SK-N-SH treated with all-trans-retinoic acid at 6 μM for 48 hours (cell line): ENCODE results near the gene CDK14.

Experiments
- ATAC-seq: fragments of 200-7000 bp; cut with Tn5 transposase; 3 replicates; pipeline ENCODE4 v1.9.1; 2020; ENCODE audit warnings: mild to moderate bottlenecking, moderate library complexity
- ARNTL ChIP-seq: fragments of 450-650 bp; formaldehyde crosslinking; IDR thresholded peaks from 2 replicates; pipeline ENCODE4 v1.5.0; 2020; ENCODE audit warnings: low read depth, mild to moderate bottlenecking, moderate library complexity, borderline replicate concordance
- BACH2 ChIP-seq: fragments of 250-450 bp; sonication (Bioruptor Pico); IDR thresholded peaks from 2 replicates; pipeline ENCODE4 v1.9.0; 2021; ENCODE audit warnings: mild to moderate bottlenecking, borderline replicate concordance
- CSDC2 ChIP-seq: fragments of 250-450 bp; sonication (Bioruptor Pico); IDR thresholded peaks from 2 replicates; pipeline ENCODE4 v1.5.0; 2020; ENCODE audit warnings: mild to moderate bottlenecking, moderate library complexity
- GLIS3 ChIP-seq: fragments of 250-450 bp; sonication (Bioruptor Pico); IDR thresholded peaks from 2 replicates; pipeline ENCODE4 v1.5.0; 2020; ENCODE audit warnings: mild to moderate bottlenecking, moderate library complexity
- ISL1 ChIP-seq: fragments of 250-450 bp; sonication (Bioruptor Pico); IDR thresholded peaks from 2 replicates; pipeline ENCODE4 v2.1.2; 2022; ENCODE audit warnings: mild to moderate bottlenecking, moderate library complexity
- OSR1 ChIP-seq: fragments of 250-450 bp; sonication (Bioruptor Pico); IDR thresholded peaks from 2 replicates; pipeline ENCODE4 v1.8.0; 2022; ENCODE audit warnings: moderate library complexity, mild to moderate bottlenecking, inconsistent platforms
- PATZ1 ChIP-seq: fragments of 250-450 bp; sonication (Bioruptor Pico); IDR thresholded peaks from 2 replicates; pipeline ENCODE4 v1.8.0; 2020; ENCODE audit warnings: mild to moderate bottlenecking, moderate library complexity, borderline replicate concordance
- POU6F1 ChIP-seq: fragments of 250-450 bp; sonication (Bioruptor Pico); IDR thresholded peaks from 2 replicates; pipeline ENCODE4 v1.8.0; 2021; ENCODE audit warnings: low read depth, mild to moderate bottlenecking, moderate library complexity, borderline replicate concordance
- RARB ChIP-seq: fragments of 250-450 bp; sonication (Bioruptor Pico); IDR thresholded peaks from 2 replicates; pipeline ENCODE4 v1.8.0; 2021; ENCODE audit warnings: mild to moderate bottlenecking, moderate library complexity
- SNAI2 ChIP-seq: fragments of 250-450 bp; sonication (Bioruptor Pico); IDR thresholded peaks from 2 replicates; pipeline ENCODE4 v1.5.0; 2020; ENCODE audit warnings: mild to moderate bottlenecking, moderate library complexity
- TCF4 ChIP-seq: fragments of 250-450 bp; sonication (Bioruptor Pico); IDR thresholded peaks from 2 replicates; pipeline ENCODE4 v1.8.0; 2021; ENCODE audit warnings: mild to moderate bottlenecking, moderate library complexity, borderline replicate concordance
- ZFP3 ChIP-seq: fragments of 250-450 bp; sonication (Bioruptor Pico); IDR thresholded peaks from 2 replicates; pipeline ENCODE4 v1.5.0; 2020; ENCODE audit warnings: mild to moderate bottlenecking, moderate library complexity
- ZFP30 ChIP-seq: fragments of 450-650 bp; formaldehyde crosslinking; IDR thresholded peaks from 2 replicates; pipeline ENCODE4 v1.5.0; 2022; ENCODE audit warnings: mild to moderate bottlenecking, moderate library complexity
- ZNF565 ChIP-seq: fragments of 450-650 bp; formaldehyde crosslinking; conservative IDR thresholded peaks from 2 replicates; pipeline ENCODE4 v1.5.0; 2020; ENCODE audit warnings: low read depth, mild to moderate bottlenecking, moderate library complexity
- ZNF70 ChIP-seq: fragments of 450-650 bp; formaldehyde crosslinking; IDR thresholded peaks from 2 replicates; pipeline ENCODE4 v1.5.0; 2020; ENCODE audit warnings: mild to moderate bottlenecking, moderate library complexity
- ZNF8 ChIP-seq: fragments of 450-650 bp; formaldehyde crosslinking; IDR thresholded peaks from 2 replicates; pipeline ENCODE4 v1.5.0; 2020; ENCODE audit warnings: mild to moderate bottlenecking, moderate library complexity
- TF ChIP-seq, protein P1 (sequence below): fragments of 250-450 bp; sonication (Bioruptor Pico); IDR thresholded peaks from 2 replicates; pipeline ENCODE4 v1.5.1; 2021; ENCODE audit warnings: mild to moderate bottlenecking, moderate library complexity
- TF ChIP-seq, protein P2 (sequence below): fragments of 250-450 bp; sonication (Bioruptor Pico); IDR thresholded peaks from 2 replicates; pipeline ENCODE4 v1.5.1; 2020; ENCODE audit warnings: low read depth, mild to moderate bottlenecking, moderate library complexity
- TF ChIP-seq, protein P3 (sequence below): fragments of 250-450 bp; sonication (Bioruptor Pico); IDR thresholded peaks from 2 replicates; pipeline ENCODE4 v1.5.0; 2020; ENCODE audit warnings: mild to moderate bottlenecking, moderate library complexity

CDK14 gene

DNA sequence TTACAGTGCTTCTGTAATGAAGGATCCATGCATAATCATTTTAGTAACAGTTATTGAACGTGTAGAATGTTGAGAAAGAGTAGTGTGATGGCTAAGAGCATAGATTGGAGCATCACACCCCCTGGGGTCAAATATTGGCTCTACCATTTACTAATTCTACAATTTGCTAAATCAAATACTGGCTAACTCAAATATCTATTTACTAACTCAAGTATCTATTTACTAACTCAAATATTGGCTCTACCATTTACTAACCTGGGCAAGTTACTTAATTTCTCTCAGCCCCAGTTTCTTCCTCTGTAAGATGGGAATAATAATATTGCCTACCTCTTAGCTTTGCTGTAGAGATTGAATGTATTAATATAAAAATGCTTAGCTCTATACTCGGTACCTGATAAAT is 64.0 kb downstream of the CDK14 start:
- ATAC-seq: no peak
- TF ChIP-seq, protein P1, sequence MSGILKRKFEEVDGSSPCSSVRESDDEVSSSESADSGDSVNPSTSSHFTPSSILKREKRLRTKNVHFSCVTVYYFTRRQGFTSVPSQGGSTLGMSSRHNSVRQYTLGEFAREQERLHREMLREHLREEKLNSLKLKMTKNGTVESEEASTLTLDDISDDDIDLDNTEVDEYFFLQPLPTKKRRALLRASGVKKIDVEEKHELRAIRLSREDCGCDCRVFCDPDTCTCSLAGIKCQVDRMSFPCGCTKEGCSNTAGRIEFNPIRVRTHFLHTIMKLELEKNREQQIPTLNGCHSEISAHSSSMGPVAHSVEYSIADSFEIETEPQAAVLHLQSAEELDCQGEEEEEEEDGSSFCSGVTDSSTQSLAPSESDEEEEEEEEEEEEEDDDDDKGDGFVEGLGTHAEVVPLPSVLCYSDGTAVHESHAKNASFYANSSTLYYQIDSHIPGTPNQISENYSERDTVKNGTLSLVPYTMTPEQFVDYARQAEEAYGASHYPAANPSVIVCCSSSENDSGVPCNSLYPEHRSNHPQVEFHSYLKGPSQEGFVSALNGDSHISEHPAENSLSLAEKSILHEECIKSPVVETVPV (CRISPR knock-in tag): no peak
- TF ChIP-seq TCF4 (CRISPR knock-in tag) (no peak), ZFP3 (CRISPR knock-in tag) (no peak), GLIS3 (CRISPR knock-in tag) (no peak), RARB (CRISPR knock-in tag) (no peak), ZNF70 (CRISPR knock-in tag) (no peak), ZNF565 (no peak), ZFP30 (CRISPR knock-in tag) (no peak), CSDC2 (CRISPR knock-in tag) (no peak), ZNF8 (CRISPR knock-in tag) (no peak), OSR1 (CRISPR knock-in tag) (no peak)
- TF ChIP-seq, protein P2, sequence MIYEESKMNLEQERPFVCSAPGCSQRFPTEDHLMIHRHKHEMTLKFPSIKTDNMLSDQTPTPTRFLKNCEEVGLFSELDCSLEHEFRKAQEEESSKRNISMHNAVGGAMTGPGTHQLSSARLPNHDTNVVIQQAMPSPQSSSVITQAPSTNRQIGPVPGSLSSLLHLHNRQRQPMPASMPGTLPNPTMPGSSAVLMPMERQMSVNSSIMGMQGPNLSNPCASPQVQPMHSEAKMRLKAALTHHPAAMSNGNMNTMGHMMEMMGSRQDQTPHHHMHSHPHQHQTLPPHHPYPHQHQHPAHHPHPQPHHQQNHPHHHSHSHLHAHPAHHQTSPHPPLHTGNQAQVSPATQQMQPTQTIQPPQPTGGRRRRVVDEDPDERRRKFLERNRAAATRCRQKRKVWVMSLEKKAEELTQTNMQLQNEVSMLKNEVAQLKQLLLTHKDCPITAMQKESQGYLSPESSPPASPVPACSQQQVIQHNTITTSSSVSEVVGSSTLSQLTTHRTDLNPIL (CRISPR knock-in tag): no peak

GRCh38 chr7:90660819-90661218 is 64.7 kb downstream of the CDK14 start:
- ATAC-seq: no peak
- TF ChIP-seq ISL1 (CRISPR knock-in tag) (no peak), ZFP30 (CRISPR knock-in tag) (no peak), PATZ1 (CRISPR knock-in tag) (no peak), GLIS3 (CRISPR knock-in tag) (no peak), POU6F1 (CRISPR knock-in tag) (no peak), ZNF565 (no peak), CSDC2 (CRISPR knock-in tag) (no peak), ARNTL (CRISPR knock-in tag) (no peak), SNAI2 (CRISPR knock-in tag) (no peak), BACH2 (no peak), RARB (CRISPR knock-in tag) (no peak)
- TF ChIP-seq, protein P1 (CRISPR knock-in tag): no peak
- TF ChIP-seq, protein P3, sequence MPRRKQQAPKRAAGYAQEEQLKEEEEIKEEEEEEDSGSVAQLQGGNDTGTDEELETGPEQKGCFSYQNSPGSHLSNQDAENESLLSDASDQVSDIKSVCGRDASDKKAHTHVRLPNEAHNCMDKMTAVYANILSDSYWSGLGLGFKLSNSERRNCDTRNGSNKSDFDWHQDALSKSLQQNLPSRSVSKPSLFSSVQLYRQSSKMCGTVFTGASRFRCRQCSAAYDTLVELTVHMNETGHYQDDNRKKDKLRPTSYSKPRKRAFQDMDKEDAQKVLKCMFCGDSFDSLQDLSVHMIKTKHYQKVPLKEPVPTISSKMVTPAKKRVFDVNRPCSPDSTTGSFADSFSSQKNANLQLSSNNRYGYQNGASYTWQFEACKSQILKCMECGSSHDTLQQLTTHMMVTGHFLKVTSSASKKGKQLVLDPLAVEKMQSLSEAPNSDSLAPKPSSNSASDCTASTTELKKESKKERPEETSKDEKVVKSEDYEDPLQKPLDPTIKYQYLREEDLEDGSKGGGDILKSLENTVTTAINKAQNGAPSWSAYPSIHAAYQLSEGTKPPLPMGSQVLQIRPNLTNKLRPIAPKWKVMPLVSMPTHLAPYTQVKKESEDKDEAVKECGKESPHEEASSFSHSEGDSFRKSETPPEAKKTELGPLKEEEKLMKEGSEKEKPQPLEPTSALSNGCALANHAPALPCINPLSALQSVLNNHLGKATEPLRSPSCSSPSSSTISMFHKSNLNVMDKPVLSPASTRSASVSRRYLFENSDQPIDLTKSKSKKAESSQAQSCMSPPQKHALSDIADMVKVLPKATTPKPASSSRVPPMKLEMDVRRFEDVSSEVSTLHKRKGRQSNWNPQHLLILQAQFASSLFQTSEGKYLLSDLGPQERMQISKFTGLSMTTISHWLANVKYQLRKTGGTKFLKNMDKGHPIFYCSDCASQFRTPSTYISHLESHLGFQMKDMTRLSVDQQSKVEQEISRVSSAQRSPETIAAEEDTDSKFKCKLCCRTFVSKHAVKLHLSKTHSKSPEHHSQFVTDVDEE: no peak
